ENCODE results near the gene NUFIP1.
"Not testable (repeated sequence)": the region's sequence is repeated elsewhere in the genome, so short reads cannot be mapped to it uniquely, and the experiment has no call there.

Gene NUFIP1

DNA sequence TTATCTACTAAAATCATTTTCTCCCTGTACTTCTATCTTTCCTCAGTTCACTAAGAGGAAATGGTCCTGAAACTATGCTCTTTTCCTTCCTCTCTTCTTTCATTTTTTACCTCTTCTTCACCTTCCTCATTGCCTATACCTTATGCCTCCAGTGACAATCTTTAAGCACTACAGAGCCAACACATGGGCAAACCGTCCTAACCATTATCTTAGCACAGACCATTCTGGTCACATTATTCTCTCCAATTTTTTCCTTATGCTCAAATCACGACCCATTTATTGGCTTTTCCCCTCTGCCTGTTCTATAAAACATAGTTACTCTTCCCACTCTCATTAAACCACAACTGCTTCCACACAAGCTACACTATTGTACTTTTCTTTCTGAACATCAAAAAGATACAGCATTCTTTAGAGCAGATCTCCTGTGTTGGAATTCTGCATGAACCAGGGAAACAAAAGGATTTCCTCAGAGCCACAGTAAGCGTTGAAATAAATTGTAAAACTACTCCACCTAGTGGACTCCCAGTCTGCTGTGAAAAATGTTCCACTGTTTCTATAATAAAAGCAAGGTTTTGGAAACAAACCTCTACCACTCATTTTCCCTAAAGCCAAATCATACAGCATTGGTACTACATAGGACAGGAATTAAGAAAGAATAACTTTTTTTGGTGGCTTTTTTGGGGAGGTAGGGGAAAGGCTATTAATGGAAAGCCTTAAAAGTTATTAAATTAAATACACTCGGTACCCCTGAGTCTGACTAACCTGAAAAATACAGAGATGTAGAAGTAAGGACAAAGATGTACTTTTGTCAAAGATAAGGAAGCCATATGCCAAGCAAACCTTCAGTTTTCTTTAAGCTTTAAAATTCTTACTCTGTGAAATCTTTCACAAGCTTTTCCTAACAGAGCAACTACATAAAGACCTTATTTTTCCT is 19.5 kb downstream of the NUFIP1 start:
- DNase-seq (ENCODE audit: low spot score), result peak; percentile 77

DNA sequence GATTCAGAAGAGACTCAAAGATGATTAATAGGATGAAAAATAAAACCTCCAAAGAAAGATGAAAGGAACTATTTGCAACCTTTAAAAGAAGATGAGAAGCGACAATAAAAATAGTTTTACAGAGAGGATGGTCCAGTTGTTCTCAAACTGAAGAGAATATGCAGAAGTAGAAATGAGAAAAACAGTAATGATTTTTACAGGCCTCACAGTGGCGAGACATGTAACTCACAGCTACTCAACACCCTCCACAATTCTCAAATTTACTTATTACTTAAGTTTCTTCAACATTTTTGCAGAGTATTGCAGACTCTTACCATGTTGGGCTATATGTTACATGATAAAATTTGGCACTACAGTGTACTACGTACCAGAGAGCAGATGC is 20.8 kb downstream of the NUFIP1 start:
- no peak for DNase-seq (ENCODE audit: low spot score)

DNA sequence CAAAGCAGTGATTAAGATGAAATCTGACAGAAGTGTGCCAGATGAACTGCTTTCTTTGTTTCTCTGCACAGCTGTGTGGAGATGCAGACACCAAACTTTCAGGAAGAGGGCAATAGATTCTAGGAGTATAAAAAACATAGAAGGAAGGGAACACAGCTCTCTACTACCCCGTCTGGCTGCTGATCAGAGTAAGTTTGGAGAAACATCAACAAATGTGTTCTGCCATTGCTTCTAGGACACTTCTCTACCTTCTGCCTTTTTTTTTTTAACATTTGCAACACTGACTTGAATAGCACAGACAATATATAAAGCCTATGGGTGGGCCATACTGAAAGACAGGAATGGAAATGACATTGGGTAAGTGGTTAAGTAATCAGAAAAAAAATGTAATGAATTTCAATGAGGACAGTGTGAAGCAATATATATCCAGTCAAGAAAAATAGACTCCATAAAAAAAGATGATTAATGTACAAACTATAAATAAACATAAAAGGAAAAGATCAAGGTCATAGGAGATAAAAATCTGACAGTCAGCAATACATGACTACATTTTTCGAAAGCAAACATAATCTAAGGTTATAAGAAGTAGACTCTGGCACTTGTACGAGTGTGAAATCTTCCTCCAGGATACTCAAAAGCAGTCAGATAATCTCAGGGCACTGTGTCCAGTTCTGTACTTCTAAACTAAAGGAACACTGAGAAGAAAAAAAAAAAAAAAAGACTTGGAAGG is 21.4 kb downstream of the NUFIP1 start:
- no peak for DNase-seq (ENCODE audit: low spot score)

DNA sequence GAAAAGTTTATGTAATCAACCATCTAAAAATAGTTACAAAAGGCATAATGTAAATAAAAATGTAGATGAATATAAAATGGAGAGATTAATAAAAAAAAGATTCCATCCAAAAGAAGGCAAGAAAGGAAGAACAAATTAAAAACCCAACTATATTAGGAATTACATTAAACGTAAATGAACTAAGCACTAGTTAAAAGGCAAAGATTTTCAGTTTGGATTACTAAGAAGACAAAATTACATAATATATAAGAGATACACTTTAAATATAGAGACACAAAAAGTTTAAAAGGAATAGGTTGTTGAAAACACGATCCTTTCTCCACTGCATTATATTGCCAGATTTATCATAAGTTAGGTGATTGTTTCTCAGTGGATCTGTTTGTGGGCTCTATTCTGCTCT is 27.3 kb downstream of the NUFIP1 start:
- no peak for DNase-seq (ENCODE audit: low spot score)

DNA sequence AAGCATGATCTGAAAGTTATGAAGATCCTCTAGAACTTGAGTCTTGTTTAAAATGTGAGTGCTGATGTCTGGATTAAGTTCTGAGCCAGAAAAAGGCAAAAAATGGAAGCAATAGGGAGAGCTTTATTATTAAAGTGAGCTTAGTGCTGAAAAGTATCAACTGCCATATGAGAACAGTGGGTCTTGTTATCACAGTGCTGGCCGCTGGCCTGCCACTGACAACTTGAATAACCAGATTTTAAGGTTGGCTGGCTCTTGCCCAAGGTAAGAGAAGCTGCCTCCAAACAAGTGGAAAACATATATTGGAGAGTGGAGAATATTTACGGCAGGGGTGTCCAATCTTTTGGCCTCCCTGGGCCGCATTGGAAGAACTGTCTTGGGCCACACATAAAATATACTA is 33.9 kb downstream of the NUFIP1 start:
- DNase-seq (ENCODE audit: low spot score), result no peak

DNA sequence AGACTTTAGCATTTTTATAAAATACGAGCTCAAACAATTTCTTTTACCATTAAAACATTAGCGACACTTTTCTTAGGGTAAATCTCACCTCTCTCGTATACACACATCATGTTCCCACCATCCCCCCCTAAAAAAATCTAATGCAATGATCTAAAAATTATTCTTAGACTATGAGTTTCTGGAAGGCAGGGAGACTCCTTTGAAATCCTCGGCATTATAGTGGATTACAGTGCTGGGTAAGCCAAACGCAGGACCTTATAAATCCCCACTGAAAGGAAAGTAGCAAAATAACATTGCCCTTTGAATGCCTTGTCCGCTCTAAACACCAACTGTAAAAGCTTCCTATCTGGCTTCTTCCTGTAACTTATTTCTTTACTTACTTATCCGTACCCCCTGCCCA is 35.0 kb downstream of the NUFIP1 start:
- DNase-seq (ENCODE audit: low spot score), result no peak

DNA sequence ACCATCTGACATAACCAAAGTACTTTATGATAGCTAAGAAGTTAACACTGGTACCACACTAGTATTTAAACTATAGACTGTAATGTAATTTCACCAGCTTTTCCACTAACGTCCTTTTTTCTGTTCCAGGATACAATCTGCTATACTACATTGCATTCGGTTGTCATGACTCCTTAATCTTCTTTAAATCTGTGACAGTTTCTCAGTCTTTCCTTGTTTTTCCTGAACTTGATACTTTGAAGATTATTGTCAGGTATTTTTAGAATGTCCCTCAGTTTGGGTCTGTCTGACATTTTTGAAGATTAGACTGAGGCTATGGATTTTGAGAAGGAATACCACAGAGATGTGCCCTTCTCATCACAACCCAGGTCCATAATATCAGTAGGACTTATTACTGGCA is 36.6 kb downstream of the NUFIP1 start:
- no peak for DNase-seq (ENCODE audit: low spot score)

DNA sequence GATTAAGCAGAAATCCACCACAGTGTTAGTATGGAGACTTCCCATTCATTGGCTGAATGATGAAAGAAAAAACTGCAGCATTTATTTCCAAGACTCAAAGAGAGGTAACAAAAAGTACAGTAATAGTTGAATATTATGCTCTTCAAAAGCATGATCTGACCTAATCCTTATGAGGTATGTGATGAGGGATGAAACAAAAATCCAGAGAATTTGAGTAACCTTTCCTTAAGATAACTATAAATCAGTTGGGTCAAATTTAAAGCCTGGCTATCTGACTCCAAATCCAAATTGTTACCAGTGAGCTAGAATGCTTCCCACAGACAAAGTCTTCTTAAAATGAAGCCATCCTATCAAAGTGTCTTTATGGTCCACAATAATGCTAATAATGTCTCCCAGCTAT is 38.1 kb downstream of the NUFIP1 start:
- DNase-seq (ENCODE audit: low spot score), result no peak

DNA sequence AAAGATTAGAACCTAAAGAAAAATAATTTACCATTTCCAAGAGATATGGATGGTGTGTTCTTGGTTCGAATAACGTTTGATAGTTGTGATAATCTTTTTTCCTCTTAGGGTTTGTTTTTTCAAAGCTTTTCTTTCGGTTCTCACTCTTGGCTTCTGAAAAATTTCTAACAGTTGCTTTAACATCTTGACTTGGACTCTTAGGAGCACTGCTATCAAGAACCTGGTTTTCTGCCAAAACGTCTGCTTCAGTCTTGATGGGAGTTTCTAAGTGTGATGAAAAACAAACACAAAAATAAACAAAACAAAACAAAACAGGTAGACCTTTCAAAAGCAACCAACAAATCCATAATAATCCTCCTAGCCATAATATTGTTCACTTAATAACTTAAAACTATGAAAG is 45.9 kb downstream of the NUFIP1 start:
- DNase-seq (ENCODE audit: low spot score), result not testable (repeated sequence)

DNA sequence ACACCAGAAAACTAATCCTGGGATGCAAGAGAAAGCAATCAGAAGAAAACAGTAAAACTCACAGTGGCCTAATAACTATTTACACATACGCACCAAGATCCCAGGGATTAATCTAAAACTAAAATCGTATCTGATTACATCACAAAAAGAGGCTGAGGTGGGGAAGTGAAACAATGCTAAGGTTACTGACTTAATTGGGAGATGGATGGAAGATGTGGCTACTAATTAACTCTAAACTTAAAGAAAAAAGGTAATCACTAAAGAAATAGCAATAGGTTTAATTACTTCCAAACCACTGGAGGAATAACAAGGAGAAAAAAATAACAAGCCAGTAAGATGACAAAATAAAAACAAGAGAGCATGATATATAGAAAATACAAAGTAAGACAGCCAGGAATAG is 50.4 kb downstream of the NUFIP1 start:
- no peak for DNase-seq (ENCODE audit: low spot score)

DNA sequence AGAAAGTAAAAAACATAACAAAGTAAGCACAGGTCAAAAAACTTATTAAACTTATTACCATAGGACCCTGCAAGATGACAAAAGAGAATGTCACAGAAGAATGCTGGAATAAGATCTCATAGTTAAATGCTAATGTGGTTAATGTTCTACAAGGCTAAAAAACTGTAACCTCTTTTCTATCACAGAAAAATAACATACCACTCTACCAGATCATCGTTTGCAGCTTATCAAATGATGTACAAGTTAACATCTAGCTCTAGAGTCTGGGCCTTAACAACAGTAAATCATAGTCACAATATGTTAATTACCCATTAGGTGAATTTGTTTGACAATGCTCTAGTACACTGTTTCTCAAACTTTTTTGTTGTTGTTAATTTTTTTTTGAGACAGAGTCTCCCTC is 53.0 kb downstream of the NUFIP1 start:
- no peak for DNase-seq (ENCODE audit: low spot score)

DNA sequence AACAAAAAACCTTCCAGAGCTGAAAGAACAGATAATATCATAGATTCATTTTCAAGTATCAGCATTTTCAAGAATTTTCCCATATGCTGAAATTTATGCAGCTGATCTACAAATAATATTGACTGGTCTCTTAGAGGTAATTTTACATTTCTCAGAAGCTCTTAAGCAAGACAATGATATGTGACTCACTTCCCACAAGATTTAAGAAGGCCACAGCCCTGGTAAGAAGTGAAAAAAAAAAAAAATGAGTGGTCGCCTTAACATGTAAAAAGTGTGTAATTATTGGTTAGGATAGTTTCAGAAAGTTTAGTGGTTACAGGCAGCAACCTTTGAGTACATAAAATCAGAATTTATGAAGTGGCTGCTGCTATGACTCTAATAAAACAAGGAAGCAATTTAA is 54.5 kb downstream of the NUFIP1 start:
- no peak for DNase-seq (ENCODE audit: low spot score)

DNA sequence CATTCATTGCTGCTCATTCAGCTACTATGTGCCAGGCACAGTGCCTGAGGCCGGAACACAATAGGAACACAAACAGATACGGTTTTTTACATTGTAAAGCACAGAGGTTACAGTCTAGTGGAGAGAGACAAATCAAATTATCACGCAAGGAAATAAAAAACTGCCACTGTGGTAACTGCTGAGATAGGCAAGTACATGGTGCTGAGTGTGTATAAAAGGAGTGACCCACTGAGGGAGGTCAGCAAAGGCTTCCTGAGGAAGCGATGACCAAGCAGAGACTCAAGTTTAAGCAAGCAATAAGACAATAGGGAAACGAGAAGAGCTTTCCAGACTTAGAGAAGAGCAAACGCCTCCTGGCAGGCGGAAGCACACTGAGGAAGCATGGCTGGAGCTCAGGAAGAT is 56.4 kb downstream of the NUFIP1 start:
- peak; percentile 40 for DNase-seq (ENCODE audit: low spot score)

DNA sequence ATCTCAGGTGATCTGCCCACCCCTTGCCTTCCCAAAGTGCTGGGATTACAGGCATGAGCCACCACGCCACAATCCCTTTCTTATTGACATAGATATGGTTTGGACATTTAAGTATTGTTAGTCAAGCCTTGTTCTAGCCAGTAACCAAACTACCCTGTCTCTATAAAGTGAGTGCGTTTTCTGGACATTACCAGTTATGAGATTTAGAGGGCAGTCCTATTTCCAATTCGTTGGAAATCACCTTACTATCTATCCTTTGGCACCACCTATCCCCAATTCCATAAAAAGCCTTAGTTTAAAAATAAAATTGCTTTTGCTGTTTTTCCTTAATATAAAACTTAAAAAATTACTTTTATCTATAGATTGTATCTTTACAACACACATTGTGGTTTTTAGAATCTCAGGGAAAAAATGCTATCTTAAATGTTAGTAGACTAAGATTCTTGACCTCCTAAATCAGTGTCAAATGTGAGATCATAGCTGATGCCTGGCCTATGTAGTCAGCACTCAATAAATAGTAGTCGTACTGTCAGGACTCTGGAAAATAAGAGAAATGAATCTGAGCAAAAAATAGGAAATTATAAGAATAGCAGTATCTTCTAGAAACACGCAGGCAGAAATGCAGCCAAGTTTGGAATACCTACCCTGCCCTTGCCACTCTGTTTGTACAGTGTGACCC is 57.0 kb downstream of the NUFIP1 start:
- no peak for DNase-seq (ENCODE audit: low spot score)

DNA sequence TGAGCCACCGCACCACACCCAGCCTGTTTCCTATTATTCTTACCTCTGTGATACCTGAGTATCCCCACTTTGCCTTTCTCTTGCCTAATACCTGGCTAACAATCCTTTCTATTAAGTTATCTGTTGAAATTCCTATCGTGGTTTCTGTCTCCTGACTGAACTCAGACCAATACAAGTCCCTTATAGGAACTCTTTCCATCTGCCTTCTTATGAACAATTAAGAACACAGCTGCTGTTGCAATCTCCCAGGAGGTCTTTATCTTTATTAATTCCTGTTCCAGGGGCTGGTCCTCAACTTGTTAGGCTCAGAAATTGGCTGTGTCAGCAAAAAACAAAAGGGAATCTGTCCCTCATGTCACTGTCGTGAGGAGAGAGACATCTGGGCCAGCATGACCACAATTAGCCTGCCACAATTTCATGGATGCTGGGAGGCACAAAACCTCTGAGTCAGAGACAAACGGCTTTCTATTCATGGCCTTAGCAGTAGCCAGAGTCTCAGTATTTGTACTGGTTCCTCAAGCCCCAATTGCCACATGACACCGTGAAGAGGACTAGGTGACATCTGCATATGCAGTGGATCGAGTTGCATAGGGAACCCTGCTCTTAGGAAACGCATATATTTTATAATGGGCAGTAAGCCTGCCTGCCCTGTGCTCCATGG is 58.2 kb downstream of the NUFIP1 start:
- no peak for DNase-seq (ENCODE audit: low spot score)

DNA sequence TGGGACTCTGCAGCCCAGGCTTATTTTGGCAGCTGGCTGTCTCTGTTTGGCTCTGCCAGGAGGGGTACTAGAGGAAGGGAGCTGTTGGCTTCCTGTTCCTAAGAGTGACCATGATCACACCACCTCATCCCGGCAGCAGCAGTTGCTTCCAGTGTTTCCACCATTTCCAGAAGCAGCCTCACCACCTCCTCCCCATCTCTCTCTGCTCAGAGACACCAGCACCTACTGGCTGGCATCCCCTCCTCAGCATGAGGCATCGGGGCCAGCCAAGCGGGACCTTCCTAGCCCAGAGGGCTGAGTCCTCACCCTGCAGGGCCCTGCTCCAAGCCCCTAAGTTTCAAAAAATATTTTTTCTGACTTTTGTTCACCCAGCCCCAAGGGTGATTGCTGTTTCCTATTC is 59.0 kb downstream of the NUFIP1 start:
- no peak for DNase-seq (ENCODE audit: low spot score)

DNA sequence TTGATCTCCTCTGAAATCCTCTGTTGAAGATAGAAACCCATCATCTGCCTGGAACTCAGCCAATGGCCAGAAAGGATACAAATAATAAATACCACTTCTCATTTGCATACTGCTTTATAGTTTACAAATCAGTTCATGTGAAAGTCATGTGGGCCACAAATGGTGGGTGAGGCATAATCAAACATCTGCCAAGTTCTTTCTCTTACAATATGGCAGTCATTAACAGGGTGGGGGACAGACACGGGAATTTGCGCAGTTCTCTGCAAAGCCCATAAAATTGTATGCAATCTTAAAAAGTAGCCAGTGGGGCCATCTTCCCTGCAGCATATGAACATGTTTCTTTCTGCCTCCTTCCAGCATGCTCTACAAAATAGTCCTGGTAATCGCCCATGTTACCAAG is 59.6 kb downstream of the NUFIP1 start:
- no peak for DNase-seq (ENCODE audit: low spot score)

DNA sequence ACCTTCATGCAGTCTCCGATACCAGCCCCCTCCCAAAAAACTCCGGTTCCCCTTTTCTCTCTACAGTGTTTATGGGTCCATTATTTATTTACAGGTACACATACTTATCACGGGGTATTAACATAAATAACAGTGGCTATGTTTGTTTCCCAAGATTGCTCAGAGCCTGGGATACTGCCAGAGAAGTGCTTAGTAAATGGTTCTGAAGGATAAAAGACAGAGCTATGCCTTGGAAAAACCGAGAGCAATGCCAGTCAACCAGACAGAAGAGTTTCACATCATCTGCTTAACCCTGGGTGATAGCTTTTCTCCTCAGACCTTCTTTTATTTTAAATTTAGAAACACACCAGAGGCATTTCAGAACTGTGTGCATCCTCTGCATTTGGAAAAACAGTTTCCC is 61.3 kb downstream of the NUFIP1 start:
- DNase-seq (ENCODE audit: low spot score), result no peak

DNA sequence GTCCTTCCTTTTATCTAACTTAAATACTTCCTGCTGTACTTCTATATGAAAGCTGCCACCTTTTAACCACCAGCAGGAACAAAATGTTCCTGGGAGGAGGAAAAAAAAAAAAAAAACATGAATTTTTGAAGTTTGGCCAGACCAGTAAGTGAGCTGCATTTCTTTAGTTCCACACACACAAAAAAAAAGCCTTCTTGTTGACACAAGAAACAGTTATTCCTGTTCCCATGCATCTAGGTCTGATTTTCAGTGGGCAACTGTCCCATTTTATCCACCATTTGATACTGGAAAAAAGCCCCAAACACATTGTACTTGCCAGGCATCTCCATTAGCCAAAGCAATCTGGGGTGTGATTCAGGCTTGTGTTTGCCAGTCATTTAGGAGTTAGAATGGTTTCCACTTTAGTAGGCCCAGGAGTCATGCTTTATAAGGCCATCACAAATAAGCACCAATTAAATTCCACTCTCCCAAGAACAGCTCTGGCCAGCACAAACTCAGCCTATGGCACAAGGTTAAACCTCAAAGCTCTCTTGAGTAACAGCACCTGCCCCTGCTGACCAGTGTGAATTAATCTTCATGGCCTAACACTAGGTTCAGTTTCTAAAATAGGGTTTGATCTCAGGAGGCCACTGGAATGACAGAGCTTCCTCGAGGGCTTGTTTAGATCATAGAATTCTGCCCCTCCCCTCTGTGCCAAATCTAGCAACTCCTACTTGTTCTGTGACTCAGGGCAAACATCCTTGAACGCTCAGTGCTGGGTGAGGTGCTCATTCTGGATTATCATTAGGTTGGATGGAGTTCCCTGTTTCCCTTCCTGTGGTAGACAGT is 67.1 kb downstream of the NUFIP1 start:
- no peak for DNase-seq (ENCODE audit: low spot score)

DNA sequence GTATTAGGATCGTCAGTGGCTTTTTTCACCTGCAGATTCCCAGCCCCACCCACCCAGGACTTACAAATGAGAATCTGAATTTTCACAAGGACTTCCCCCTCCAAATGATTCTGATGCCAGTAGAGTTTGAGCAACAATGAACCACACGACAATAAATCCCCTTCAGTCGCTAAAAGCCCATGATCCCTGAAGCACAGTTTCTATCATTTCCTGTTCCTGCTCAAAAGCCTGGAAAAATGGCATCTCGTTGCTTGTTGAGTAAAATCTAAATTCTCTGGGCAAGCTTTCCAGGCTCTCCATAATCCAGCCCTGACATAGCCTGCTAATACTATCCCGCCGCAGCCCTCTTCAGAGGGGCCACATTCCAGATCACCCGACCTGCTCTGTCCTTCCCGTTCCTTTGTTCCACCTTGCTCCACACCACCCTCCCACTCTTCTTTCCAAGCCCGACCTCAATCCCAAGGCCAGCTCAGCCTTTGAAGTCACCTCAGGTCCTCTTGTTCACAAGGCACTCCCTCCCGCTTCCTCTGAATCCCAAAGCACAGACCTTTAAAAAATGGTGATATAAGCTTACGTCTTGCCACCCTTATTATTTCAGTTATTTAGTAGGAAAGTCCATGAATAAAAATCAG is 67.9 kb downstream of the NUFIP1 start:
- DNase-seq (ENCODE audit: low spot score), result no peak

DNA sequence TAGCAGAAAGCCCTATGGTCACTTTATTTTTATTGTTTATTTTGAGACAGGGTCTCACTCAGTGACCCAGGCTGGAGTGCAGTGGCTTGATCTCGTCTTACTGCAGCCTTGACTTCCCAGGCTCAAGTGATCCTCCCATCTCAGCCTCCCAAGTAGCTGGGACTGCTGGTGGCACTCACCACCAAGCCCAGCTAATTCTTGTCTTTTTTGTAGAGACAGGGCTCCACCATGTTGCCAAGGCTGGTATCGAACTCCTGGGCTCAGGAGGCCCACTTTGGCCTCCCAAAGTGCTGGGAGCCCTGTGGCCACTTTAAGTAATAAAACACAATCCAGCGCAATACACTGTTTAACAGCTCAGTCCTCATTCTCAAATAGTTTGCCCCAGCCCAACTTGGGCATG is 69.3 kb downstream of the NUFIP1 start:
- no peak for DNase-seq (ENCODE audit: low spot score)

Data from Ammon's horn (tissue), 1 donor.